H1 (cell line): ENCODE data around the gene DHX9. TPM values are rescaled to one million over a fixed set of nuclear protein-coding genes. Genes with fewer than 3 reads are reported as not detected.

Experiments
- CTCF ChIA-PET: fragments of 300-600 bp; sonication (Branson Sonifier 250); formaldehyde crosslinking; loops from one replicate; lab custom pipeline; 2021; ENCODE audit not compliant: partially characterized antibody; lab: Charles Lee
- POLR2A ChIA-PET: fragments of 300-600 bp; sonication (Branson Sonifier 250); formaldehyde crosslinking; loops from one replicate; lab custom pipeline; 2021; ENCODE audit warnings: inconsistent platforms; ENCODE audit not compliant: partially characterized antibody; lab: Charles Lee
- DNase-seq, 2 experiments: peaks; one replicate each; pipeline versions ENCODE4 v3.0.0 to v3.0.0-alpha.2; 2010 to 2022; ENCODE audit warnings: low spot score in 2 of 2, low read depth in 1 of 2, mixed read lengths in 1 of 2
- FAIRE-seq: peaks from 2 replicates; lab custom pipeline; 2011; peaks lifted over from hg19 to GRCh38; lab: Jason Lieb, UNC
- H2AFZ ChIP-seq: 2 replicates; pipeline ENCODE4 v1.8.1; 2012; ENCODE audit warnings: low read length, inconsistent platforms
- H2AK5ac ChIP-seq: 2 replicates; pipeline ENCODE4 v1.6.1; 2013; ENCODE audit warnings: low read depth, low read length
- H2BK120ac ChIP-seq: replicated peaks from 2 replicates; pipeline ENCODE3; 2013; ENCODE audit warnings: low read depth, low read length, inconsistent platforms
- H2BK12ac ChIP-seq: 2 replicates; pipeline ENCODE4 v1.6.1; 2013; ENCODE audit warnings: low read depth, low read length
- H2BK15ac ChIP-seq: 2 replicates; pipeline ENCODE4 v1.6.1; 2013; ENCODE audit warnings: low read length
- H2BK20ac ChIP-seq: 2 replicates; pipeline ENCODE4 v1.6.1; 2013; ENCODE audit warnings: low read length
- H2BK5ac ChIP-seq: 2 replicates; pipeline ENCODE4 v1.6.1; 2013; ENCODE audit warnings: low read depth, low read length
- H3K14ac ChIP-seq: 2 replicates; pipeline ENCODE4 v1.6.1; 2013; ENCODE audit warnings: inconsistent platforms; ENCODE audit not compliant: insufficient read length
- H3K18ac ChIP-seq: 2 replicates; pipeline ENCODE4 v1.6.1; 2013; ENCODE audit warnings: low read length; ENCODE audit errors: extremely low read depth
- H3K23ac ChIP-seq: 2 replicates; pipeline ENCODE4 v1.6.1; 2013; ENCODE audit warnings: inconsistent platforms; ENCODE audit not compliant: insufficient read length
- H3K23me2 ChIP-seq: 2 replicates; pipeline ENCODE4 v1.6.1; 2013; ENCODE audit warnings: low read depth, low read length
- H3K27ac ChIP-seq: 2 replicates; pipeline ENCODE4 v1.6.1; 2011; ENCODE audit warnings: low read depth, low read length, inconsistent platforms
- H3K27me3 ChIP-seq, 4 experiments: replicated peaks in 1 of 4; 1 replicate in 1 of 4; 2 replicates in 3 of 4; pipeline versions ENCODE4 v1.6.1 to v1.8.1; 2011 to 2013; ENCODE audit warnings: low read length in 3 of 4, mild to moderate bottlenecking in 3 of 4, inconsistent platforms in 2 of 4, mixed read lengths in 2 of 4, moderate library complexity in 1 of 4; ENCODE audit not compliant: control insufficient read depth in 3 of 4, insufficient read depth in 3 of 4; ENCODE audit errors: extremely low read depth in 1 of 4
- H3K36me3 ChIP-seq, 4 experiments: 2 replicates each; pipeline versions ENCODE4 v1.6.1 to v1.8.1; 2011 to 2013; ENCODE audit warnings: mild to moderate bottlenecking in 4 of 4, low read length in 3 of 4, moderate library complexity in 2 of 4, control low read depth in 1 of 4, inconsistent platforms in 1 of 4; ENCODE audit not compliant: insufficient read depth in 4 of 4, control insufficient read depth in 2 of 4
- H3K4ac ChIP-seq: replicated peaks from 2 replicates; pipeline ENCODE3; 2013; ENCODE audit warnings: low read length, low read depth, mixed read lengths, inconsistent platforms; ENCODE audit not compliant: insufficient read length
- H3K4me1 ChIP-seq, 4 experiments: replicated peaks in 1 of 4; 1 replicate in 1 of 4; 2 replicates in 3 of 4; pipeline versions ENCODE4 v1.6.1 to v1.8.1; 2011 to 2013; ENCODE audit warnings: low read length in 3 of 4, inconsistent platforms in 2 of 4, mixed read lengths in 1 of 4; ENCODE audit not compliant: insufficient read depth in 4 of 4, control insufficient read depth in 3 of 4
- H3K4me2 ChIP-seq, 2 experiments: 2 replicates each; pipeline versions ENCODE4 v1.6.1 to v1.8.1; 2011 to 2013; ENCODE audit warnings: low read depth in 2 of 2, low read length in 2 of 2, control low read depth in 1 of 2, inconsistent platforms in 1 of 2, mild to moderate bottlenecking in 1 of 2; ENCODE audit not compliant: insufficient read depth in 1 of 2
- H3K4me3 ChIP-seq, 4 experiments: fragments of 200-600, 300-600 bp in 1 of 4; sonication (generic), shearing (Covaris generic), sonication (Bioruptor Twin) in 1 of 4; 2 replicates each; pipeline versions ENCODE4 v1.5.1 to v1.8.1; 2011 to 2016; ENCODE audit warnings: low read length in 4 of 4, low read depth in 3 of 4, control low read depth in 2 of 4, inconsistent platforms in 2 of 4, mild to moderate bottlenecking in 2 of 4, mixed read lengths in 1 of 4, moderate library complexity in 1 of 4; ENCODE audit not compliant: insufficient read depth in 2 of 4; ENCODE audit errors: extremely low read depth in 1 of 4
- H3K56ac ChIP-seq: replicated peaks from 2 replicates; pipeline ENCODE3; 2013; ENCODE audit warnings: low read depth, mild to moderate bottlenecking, mixed read lengths, low read length, inconsistent platforms; ENCODE audit not compliant: insufficient read length
- H3K79me1 ChIP-seq: 2 replicates; pipeline ENCODE4 v1.6.1; 2013; ENCODE audit warnings: low read depth, low read length, control low read depth
- H3K79me2 ChIP-seq, 2 experiments: 2 replicates each; pipeline versions ENCODE4 v1.6.1 to v1.8.1; 2012 to 2013; ENCODE audit warnings: low read length in 2 of 2, mild to moderate bottlenecking in 2 of 2, inconsistent platforms in 1 of 2; ENCODE audit not compliant: insufficient read depth in 2 of 2, control insufficient read depth in 1 of 2
- H3K9ac ChIP-seq, 4 experiments: replicated peaks in 1 of 4; 1 replicate in 1 of 4; 2 replicates in 3 of 4; pipeline versions ENCODE4 v1.6.1 to v1.8.1; 2011 to 2013; ENCODE audit warnings: low read depth in 3 of 4, low read length in 3 of 4, control low read depth in 2 of 4, mild to moderate bottlenecking in 2 of 4, moderate library complexity in 2 of 4, inconsistent platforms in 1 of 4; ENCODE audit errors: extremely low read depth in 1 of 4
- H3K9me3 ChIP-seq, 2 experiments: 2 replicates each; pipeline versions ENCODE4 v1.6.1 to v1.8.1; 2012 to 2013; ENCODE audit warnings: mild to moderate bottlenecking in 2 of 2, moderate library complexity in 2 of 2, control low read depth in 1 of 2, inconsistent platforms in 1 of 2, low read depth in 1 of 2, low read length in 1 of 2, mixed read lengths in 1 of 2; ENCODE audit not compliant: insufficient read depth in 2 of 2
- H4K20me1 ChIP-seq, 2 experiments: replicated peaks in 1 of 2; 2 replicates each; pipeline versions ENCODE3 to v1.8.1; 2011 to 2013; ENCODE audit warnings: inconsistent platforms in 2 of 2, low read length in 2 of 2, mild to moderate bottlenecking in 1 of 2; ENCODE audit not compliant: insufficient read depth in 2 of 2, control insufficient read depth in 1 of 2
- H4K5ac ChIP-seq: 2 replicates; pipeline ENCODE4 v1.6.1; 2013; ENCODE audit warnings: low read length, low read depth, mixed read lengths, inconsistent platforms; ENCODE audit not compliant: insufficient read length
- H4K8ac ChIP-seq: 2 replicates; pipeline ENCODE4 v1.8.0; 2013; ENCODE audit warnings: mild to moderate bottlenecking, moderate library complexity, low read length, inconsistent platforms; ENCODE audit not compliant: insufficient read depth; ENCODE audit errors: extremely low read depth
- H4K91ac ChIP-seq: replicated peaks from 2 replicates; pipeline ENCODE3; 2013; ENCODE audit warnings: low read length, mixed read lengths, inconsistent platforms; ENCODE audit not compliant: insufficient read length
- ASH2L ChIP-seq: fragments of 200-600, 300-600 bp; sonication (generic); IDR thresholded peaks from one replicate; pipeline ENCODE4 v1.7.1; 2017; ENCODE audit warnings: low read length
- CBX5 ChIP-seq: fragments of 300-800, 300-1000 bp; sonication (generic); IDR thresholded peaks from 2 replicates; pipeline ENCODE4 v1.7.1; 2016; ENCODE audit warnings: antibody characterized with exemption, low read length, low read depth
- CBX8 ChIP-seq: fragments of 300-800, 300-1000 bp; sonication (generic); IDR thresholded peaks from 2 replicates; pipeline ENCODE4 v1.7.1; 2016; ENCODE audit warnings: low read depth, low read length, borderline replicate concordance
- CHD1 ChIP-seq: IDR thresholded peaks from 2 replicates; pipeline ENCODE4 v1.6.1; 2012; ENCODE audit warnings: low read depth, low read length, improper control_type of control experiment
- FOSL1 ChIP-seq: IDR thresholded peaks from 2 replicates; pipeline ENCODE4 v1.6.1; 2011; ENCODE audit warnings: mild to moderate bottlenecking, low read depth, low read length, moderate library complexity; ENCODE audit not compliant: insufficient read depth
- MAFK ChIP-seq: IDR thresholded peaks from 2 replicates; pipeline ENCODE4 v1.6.1; 2012; ENCODE audit warnings: low read depth, mild to moderate bottlenecking, improper control_type of control experiment, low read length
- PHF8 ChIP-seq: fragments of 200-600 bp; sonication (generic); conservative IDR thresholded peaks from 2 replicates; pipeline ENCODE4 v1.7.1; 2012; ENCODE audit warnings: low read depth, mild to moderate bottlenecking, inconsistent platforms, low read length, moderate library complexity
- POLR2AphosphoS5 ChIP-seq: IDR thresholded peaks from 2 replicates; pipeline ENCODE4 v1.6.1; 2011; ENCODE audit warnings: low read depth, low read length
- RFX5 ChIP-seq: IDR thresholded peaks from 2 replicates; pipeline ENCODE4 v1.6.1; 2011; ENCODE audit warnings: low read depth, low read length, improper control_type of control experiment, borderline replicate concordance
- SIN3A ChIP-seq, 2 experiments: IDR thresholded peaks in 1 of 2; conservative IDR thresholded peaks in 1 of 2; 2 replicates each; pipeline ENCODE4 v1.6.1; 2011 to 2012; ENCODE audit warnings: low read length in 2 of 2, improper control_type of control experiment in 1 of 2, low read depth in 1 of 2, mild to moderate bottlenecking in 1 of 2
- SP2 ChIP-seq: IDR thresholded peaks from 2 replicates; pipeline ENCODE4 v1.6.1; 2012; ENCODE audit warnings: mild to moderate bottlenecking, low read length, inconsistent platforms
- SUZ12 ChIP-seq: fragments of 200-600 bp; sonication (generic); IDR thresholded peaks from 2 replicates; pipeline ENCODE4 v1.6.1; 2012; ENCODE audit warnings: mild to moderate bottlenecking, inconsistent platforms, low read length, moderate library complexity, mixed read lengths
- TAF7 ChIP-seq: optimal IDR thresholded peaks from 2 replicates; pipeline ENCODE3; 2011; ENCODE audit warnings: low read depth, mild to moderate bottlenecking, inconsistent platforms, low read length, moderate library complexity, borderline replicate concordance
- WGBS, 2 experiments: shearing (Covaris generic) in 1 of 2; methylation state at CpG; one replicate each; pipeline versions ENCODE4 v1.1.6 to v1.1.7; 2013 to 2015; ENCODE audit warnings: low lambda C conversion rate in 2 of 2, mixed read lengths in 2 of 2, inconsistent platforms in 1 of 2, low coverage in 1 of 2, missing lambda C conversion rate in 1 of 2; ENCODE audit not compliant: insufficient replicate concordance in 2 of 2, insufficient coverage in 1 of 2, insufficient read length in 1 of 2; ENCODE audit errors: extremely low coverage in 1 of 2, missing lambda C conversion rate in 1 of 2; 5-methylcytosine and 5-hydroxymethylcytosine counted together
- polyA plus RNA-seq, 7 experiments: library from polyadenylated mRNA; depleted of rRNA in 3 of 7; stranded (reverse) in 5 of 7; unstranded in 2 of 7; fragments of >200 nt in 5 of 7; fragments of 200-250 nt in 2 of 7; gene quantifications; 1 replicate in 5 of 7; 2 replicates in 1 of 7; 4 replicates in 1 of 7; pipeline versions ENCODE4 v1.2.1 to v1.2.3, GENCODE V29; 2011 to 2013; ENCODE audit warnings: missing spikeins in 2 of 7, mixed read lengths in 2 of 7
- total RNA-seq: library from RNA; stranded (reverse); fragmentation: NEBNext Ultra II Directional; extraction: Animal tissue kit (Norgen Biotek cat#: 25700); gene quantifications from 2 replicates; pipeline ENCODE4 v1.2.1, GENCODE V29; 2021

The DHX9 gene
- total and polyA plus RNA-seq, 2 of the 8 experiments (the other 6 are each of a cell fraction or from before 2014, with no cell fraction given), result 153 to 333 TPM

DNA sequence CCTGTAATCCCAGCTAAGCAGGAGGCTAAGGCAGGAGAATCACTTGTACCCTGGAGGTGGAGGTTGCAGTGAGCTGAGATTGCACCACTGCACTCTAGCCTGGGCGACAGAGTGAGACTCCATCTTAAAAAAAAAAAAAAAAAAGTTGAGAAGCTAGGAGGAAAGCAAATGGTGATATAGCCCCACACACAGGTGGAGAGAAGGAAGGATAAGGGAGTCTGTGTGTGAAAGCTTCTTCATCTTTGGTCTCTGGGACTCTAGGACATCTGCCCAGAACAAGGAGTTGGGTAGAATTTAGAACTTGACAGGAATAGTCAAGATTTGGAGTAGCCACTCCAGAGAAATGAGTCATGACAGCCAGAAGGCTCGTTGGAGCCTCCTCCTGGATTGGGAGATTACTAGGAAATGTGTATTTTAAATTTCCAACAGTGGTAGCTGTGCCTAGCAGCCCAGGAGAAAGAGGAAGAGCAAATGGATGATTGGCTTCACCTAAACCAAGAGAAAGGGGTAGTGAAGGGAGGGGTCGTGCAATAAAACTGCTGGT lies 29.7 kb upstream of the DHX9 start:
- Histone ChIP-seq H3K23ac (no peak overlapping the region), H3K27me3 (no peaks in the 10 kb centered on the region), H3K79me1 (no peaks in the 10 kb centered on the region), H3K9ac (no peak overlapping the region), H4K5ac (no peak overlapping the region), H2AK5ac (no peak overlapping the region), H4K8ac (no peak overlapping the region), H3K36me3 (no peaks in the 10 kb centered on the region), H3K14ac (no peak overlapping the region), H2BK20ac (no peak overlapping the region), H3K23me2 (peaks cover 3% of the 10 kb centered on the region; the same call in 1 of the 2 replicates), H4K20me1 (no peaks in the 10 kb centered on the region), H3K4me1 (peaks cover 3 to 7% (median 4%) of the 10 kb centered on the region in 4 experiments; a peak in 3 of 7 replicates), H3K79me2 (no peaks in the 10 kb centered on the region), H3K4ac (no peak overlapping the region), H3K4me3 (no peak overlapping the region), H2BK5ac (no peak overlapping the region), H2BK15ac (no peak overlapping the region), H4K91ac (no peak overlapping the region), H3K56ac (no peak overlapping the region), H2BK12ac (no peak overlapping the region), H3K18ac (no peak overlapping the region), H2AFZ (no peak overlapping the region), H3K27ac (no peak overlapping the region), H2BK120ac (no peak overlapping the region), H3K9me3 (no peaks in the 10 kb centered on the region), H3K4me2 (no peak overlapping the region)
- FAIRE-seq, result no peak
- POLR2A ChIA-PET, result interaction anchor here (1.1 kb wide), 1 partner anchor 30 kb away, joined by 5 read pairs; no protein-coding TSS in a partner anchor
- 86% methylated on average over 3 of the region's 3 CpGs; no CpG with 5 or more reads in 1 of the 2 experiments for WGBS, 2 experiments
- CTCF ChIA-PET, result interaction anchor here (0.6 to 3.0 kb wide), 11 partner anchors 14 to 1731 kb away, joined by 3 to 19 read pairs (median 4); no protein-coding TSS in a partner anchor
- no peak for DNase-seq
- TF ChIP-seq SIN3A (conservative IDR thresholded peaks at IDR 0.05 in 1 of 2, IDR thresholded peaks at IDR 0.05 in 1 of 2; ENCODE audit: low read depth in 1 of 2, low read length in 2 of 2), result no peak
- no peak for TF ChIP-seq SP2
- no peak for TF ChIP-seq CBX5
- no peak for TF ChIP-seq RFX5
- no peak for TF ChIP-seq TAF7
- TF ChIP-seq ASH2L, result no peak
- no peak for TF ChIP-seq POLR2AphosphoS5
- TF ChIP-seq SUZ12, result no peak
- no peak for TF ChIP-seq PHF8
- no peak for TF ChIP-seq CHD1
- no peak for TF ChIP-seq FOSL1
- TF ChIP-seq CBX8, result no peak
- no peak for TF ChIP-seq MAFK
